ENCODE data around the gene CTNNA3.

- TF ChIP-seq CTCF (IDR thresholded peaks at IDR 0.05) (no peak), POLR2A (IDR thresholded peaks at IDR 0.05) (no peak)
Measured at GRCh38 chr10:67669978-67670377, 26.0 kb downstream of the CTNNA3 start.

All from lower leg skin (tissue), 3 donors.